ENCODE data around the gene SLC24A4.

SLC24A4 gene

GRCh38 chr14:92492258-92492657 lies 169.3 kb downstream of the SLC24A4 start:
- DNase-seq (ENCODE audit: low spot score): no peak
- TF ChIP-seq, protein P1, sequence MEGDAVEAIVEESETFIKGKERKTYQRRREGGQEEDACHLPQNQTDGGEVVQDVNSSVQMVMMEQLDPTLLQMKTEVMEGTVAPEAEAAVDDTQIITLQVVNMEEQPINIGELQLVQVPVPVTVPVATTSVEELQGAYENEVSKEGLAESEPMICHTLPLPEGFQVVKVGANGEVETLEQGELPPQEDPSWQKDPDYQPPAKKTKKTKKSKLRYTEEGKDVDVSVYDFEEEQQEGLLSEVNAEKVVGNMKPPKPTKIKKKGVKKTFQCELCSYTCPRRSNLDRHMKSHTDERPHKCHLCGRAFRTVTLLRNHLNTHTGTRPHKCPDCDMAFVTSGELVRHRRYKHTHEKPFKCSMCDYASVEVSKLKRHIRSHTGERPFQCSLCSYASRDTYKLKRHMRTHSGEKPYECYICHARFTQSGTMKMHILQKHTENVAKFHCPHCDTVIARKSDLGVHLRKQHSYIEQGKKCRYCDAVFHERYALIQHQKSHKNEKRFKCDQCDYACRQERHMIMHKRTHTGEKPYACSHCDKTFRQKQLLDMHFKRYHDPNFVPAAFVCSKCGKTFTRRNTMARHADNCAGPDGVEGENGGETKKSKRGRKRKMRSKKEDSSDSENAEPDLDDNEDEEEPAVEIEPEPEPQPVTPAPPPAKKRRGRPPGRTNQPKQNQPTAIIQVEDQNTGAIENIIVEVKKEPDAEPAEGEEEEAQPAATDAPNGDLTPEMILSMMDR (IDR thresholded peaks at IDR 0.05; ENCODE audit: extremely low read depth, insufficient read depth, missing control alignments): no peak
- in situ Hi-C loops (cut with MboI; ENCODE audit: low pct_unique_long_range_greater_than_20kb, low sequenced_read_pairs, unreplicated experiment): no loop called here

DNA sequence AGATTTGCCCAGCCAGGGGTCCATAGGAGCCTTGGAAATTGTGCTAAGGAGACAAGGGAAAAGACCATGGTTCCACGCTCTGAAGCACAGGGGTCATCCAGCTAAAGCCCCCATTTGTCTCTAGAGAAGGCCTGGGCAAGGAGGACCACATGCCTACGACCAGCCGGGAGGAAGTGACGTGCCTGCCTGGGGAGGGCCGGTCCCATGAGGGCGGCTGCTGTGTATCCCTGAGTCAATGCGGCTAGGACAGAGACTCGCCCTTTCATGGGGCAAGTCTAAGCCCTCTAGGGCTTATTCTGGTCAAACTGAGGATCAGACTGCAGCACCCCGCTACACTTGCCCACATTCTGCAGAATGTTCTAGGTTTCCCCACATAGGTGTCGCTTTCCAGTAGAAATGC lies 170.1 kb downstream of the SLC24A4 start:
- no peak for DNase-seq (ENCODE audit: low spot score)
- TF ChIP-seq, protein P1 (IDR thresholded peaks at IDR 0.05; ENCODE audit: extremely low read depth, insufficient read depth, missing control alignments): no peak
- in situ Hi-C loops (cut with MboI; ENCODE audit: low pct_unique_long_range_greater_than_20kb, low sequenced_read_pairs, unreplicated experiment): no loop called here

GRCh38 chr14:92493492-92493891 lies 170.5 kb downstream of the SLC24A4 start:
- in situ Hi-C loops (cut with MboI; ENCODE audit: low pct_unique_long_range_greater_than_20kb, low sequenced_read_pairs, unreplicated experiment): no loop called here
- TF ChIP-seq, protein P1 (IDR thresholded peaks at IDR 0.05; ENCODE audit: extremely low read depth, insufficient read depth, missing control alignments): no peak
- no peak for DNase-seq (ENCODE audit: low spot score)

DNA sequence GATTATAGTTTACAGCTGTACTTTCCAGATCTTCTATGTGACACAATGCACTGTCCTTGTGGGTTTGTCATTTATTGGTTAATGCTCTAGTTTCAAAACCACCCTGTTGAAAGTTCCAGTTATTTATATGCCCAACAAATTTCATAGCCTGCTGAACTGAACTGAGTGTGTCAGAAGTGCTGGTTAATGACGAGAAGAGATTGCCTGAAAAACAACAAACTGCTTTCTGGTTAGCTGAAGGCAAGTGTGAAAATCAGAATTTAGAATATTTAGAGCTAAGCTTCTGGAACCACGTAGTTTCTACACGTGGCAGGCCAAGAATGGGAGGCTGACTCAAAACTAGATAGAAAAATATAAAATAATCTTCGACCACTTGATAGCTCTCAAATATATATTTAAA lies 171.5 kb downstream of the SLC24A4 start:
- peak; percentile 44 for DNase-seq (ENCODE audit: low spot score)

DNA sequence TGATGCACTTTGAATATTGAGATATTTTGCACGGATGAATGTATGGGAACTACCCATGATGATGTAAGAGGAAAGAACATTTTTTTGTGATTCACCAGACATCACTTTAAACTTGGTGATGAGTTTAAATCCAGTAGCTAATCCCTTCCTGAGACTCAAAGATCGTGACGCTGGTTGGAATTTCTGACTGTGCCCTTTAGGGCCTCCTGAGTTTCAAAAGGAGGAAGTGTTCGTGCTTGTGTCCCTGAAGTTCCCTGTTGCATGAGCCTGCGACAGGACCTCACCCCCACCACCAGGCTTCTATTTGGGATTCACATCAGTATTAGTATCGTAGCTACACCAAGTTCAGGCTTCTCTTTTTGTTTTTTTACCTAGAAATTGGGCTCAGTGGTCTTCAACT lies 172.1 kb downstream of the SLC24A4 start:
- TF ChIP-seq, protein P1 (IDR thresholded peaks at IDR 0.05; ENCODE audit: extremely low read depth, insufficient read depth, missing control alignments): no peak
- in situ Hi-C loops (cut with MboI; ENCODE audit: low pct_unique_long_range_greater_than_20kb, low sequenced_read_pairs, unreplicated experiment): no loop called here
- DNase-seq (ENCODE audit: low spot score): no peak

More for the DNA sequence above, 171.5 kb downstream of the SLC24A4 start:
- in situ Hi-C loops (cut with MboI; ENCODE audit: low pct_unique_long_range_greater_than_20kb, low sequenced_read_pairs, unreplicated experiment): no loop called here
- TF ChIP-seq, protein P1 (IDR thresholded peaks at IDR 0.05; ENCODE audit: extremely low read depth, insufficient read depth, missing control alignments): no peak

- TF ChIP-seq, protein P1 (IDR thresholded peaks at IDR 0.05; ENCODE audit: extremely low read depth, insufficient read depth, missing control alignments): no peak
- in situ Hi-C loops (cut with MboI; ENCODE audit: low pct_unique_long_range_greater_than_20kb, low sequenced_read_pairs, unreplicated experiment): no loop called here
- no peak for DNase-seq (ENCODE audit: low spot score)
Measured at GRCh38 chr14:92496191-92496857, 173.4 kb downstream of the SLC24A4 start.
